HG03066 (cell line): ENCODE measurements around the gene STRN.

ENCODE experiments used
- ATAC-seq: cut with Tn5 transposase; IDR thresholded peaks from one replicate; pipeline ENCODE4 v1.9.1; 2021; ENCODE audit warnings: low read depth; ENCODE audit not compliant: unreplicated experiment

Gene STRN

GRCh38 chr2:36801088-36801487, 165.2 kb downstream of the STRN start:
- no peak for ATAC-seq

GRCh38 chr2:36800381-36800780, 166.0 kb downstream of the STRN start:
- no peak for ATAC-seq

DNA sequence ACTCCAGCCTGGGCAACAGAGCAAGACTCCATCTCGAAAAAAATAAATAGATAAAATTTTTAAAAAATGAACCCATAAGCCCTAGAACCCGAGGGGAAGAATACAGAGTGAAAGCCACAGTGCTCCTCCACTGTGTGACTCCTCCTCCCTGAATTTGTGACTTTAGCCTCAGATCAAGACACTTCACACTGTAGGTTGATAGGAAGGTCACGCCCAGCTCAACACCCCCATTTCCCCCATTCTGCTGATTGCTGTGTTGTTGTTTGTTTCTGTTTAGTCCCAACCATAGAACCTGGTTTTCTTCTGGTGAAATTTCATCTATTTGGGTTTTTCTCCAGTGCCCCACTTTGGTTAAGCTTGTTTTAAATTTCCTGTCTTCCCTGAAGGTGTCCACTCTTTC, 167.6 kb downstream of the STRN start:
- ATAC-seq = no peak

GRCh38 chr2:36797324-36798070, 168.8 kb downstream of the STRN start:
- ATAC-seq = no peak
